Fibroblast of the aortic adventitia (primary cell): Measurements from ENCODE around the gene NPAS1. TPM values are rescaled to one million over a fixed set of nuclear protein-coding genes. Genes with fewer than 3 reads are reported as not detected.

Source experiments
- DNase-seq: peaks from one replicate; pipeline ENCODE4 v3.0.0-alpha.2; 2010; ENCODE audit warnings: low read depth
- H3K4me3 ChIP-seq: 2 replicates; pipeline ENCODE4 v1.5.1; 2011; ENCODE audit warnings: low read depth, mild to moderate bottlenecking, control low read depth, low read length, moderate library complexity
- CTCF ChIP-seq: IDR thresholded peaks from 2 replicates; pipeline ENCODE4 v1.5.1; 2011; ENCODE audit warnings: mild to moderate bottlenecking, low read length, control low read depth, inconsistent platforms; ENCODE audit not compliant: insufficient read depth
- total RNA-seq: library from RNA; depleted of rRNA; stranded (reverse); fragments of >200 nt; gene quantifications from 2 replicates; pipeline ENCODE4 v1.2.3, GENCODE V29; 2012; ENCODE audit warnings: low replicate concordance

The NPAS1 gene
- total RNA-seq: 0.49 and 2.1 TPM in 2 replicates

- no peak for TF ChIP-seq CTCF
- H3K4me3 ChIP-seq: peak within 1 kb of the TSS; percentile 56
- no peak for DNase-seq
Observed at GRCh38 chr19:47019431-47020041, at the start of gene NPAS1. TSS of gene NPAS1 (plus strand) at chr19:47019837. CDS start at chr19:47021048, 1,211 bp downstream.

- peak; percentile 75 for DNase-seq
- TF ChIP-seq CTCF: no peak
- no peak overlapping the region for H3K4me3 ChIP-seq
Observed at GRCh38 chr19:46970815-46971214, 48.8 kb upstream of the NPAS1 start.

GRCh38 chr19:46972311-46972710, 47.3 kb upstream of the NPAS1 start:
- DNase-seq: peak; percentile 63
- H3K4me3 ChIP-seq: no peak overlapping the region
- no peak for TF ChIP-seq CTCF

- no peak for TF ChIP-seq CTCF
- no peak overlapping the region for H3K4me3 ChIP-seq
Observed at GRCh38 chr19:46974181-46974580, 45.5 kb upstream of the NPAS1 start.

GRCh38 chr19:46975011-46975924, 44.4 kb upstream of the NPAS1 start:
- H3K4me3 ChIP-seq: no peak overlapping the region
- TF ChIP-seq CTCF: no peak
- DNase-seq: peak; percentile 74

More at GRCh38 chr19:46974181-46974580, 45.5 kb upstream of the NPAS1 start:
- DNase-seq: no peak

- no peak overlapping the region for H3K4me3 ChIP-seq
- no peak for TF ChIP-seq CTCF
- peak; percentile 100 for DNase-seq
Observed at GRCh38 chr19:46975925-46976782, 43.5 kb upstream of the NPAS1 start.
